ENCODE results near the gene SPEM3. TPM values are rescaled to one million over a fixed set of nuclear protein-coding genes. Genes with fewer than 3 reads are reported as not detected.

SPEM3 gene
- total RNA-seq, 4 donors from 2014 or later = not detected

Other genes starting within 250 kb of the SPEM3 start
- gene ASGR1, start 249.5 kb upstream of the SPEM3 start, total RNA-seq = 1 to 10 TPM in 3 of 4 donors, under 1 TPM in 1; 0.56 to 2.5 (median 1.4) TPM
- gene DLG4, start 209.0 kb upstream of the SPEM3 start, total RNA-seq = 10 to 100 TPM in 3 of 4 donors, 1 to 10 TPM in 1; 8.7 to 12.5 (median 11.6) TPM
- gene ACADVL, start 208.9 kb upstream of the SPEM3 start, total RNA-seq = 100 to 1,000 TPM; 677 to 996 (median 722) TPM
- gene DVL2, start 194.3 kb upstream of the SPEM3 start, total RNA-seq = 10 to 100 TPM; 22.7 to 41.6 (median 23.6) TPM
- gene PHF23, start 189.4 kb upstream of the SPEM3 start, total RNA-seq = 10 to 100 TPM; 22.1 to 43.8 (median 28.9) TPM
- gene GABARAP, start 186.4 kb upstream of the SPEM3 start, total RNA-seq = 100 to 1,000 TPM; 316 to 526 (median 376) TPM
- gene CTDNEP1, start 177.1 kb upstream of the SPEM3 start, total RNA-seq = 10 to 100 TPM; 47.9 to 66.2 (median 61.8) TPM
- 10 to 100 TPM; 25.9 to 34.5 (median 30.1) TPM for gene ELP5, start 176.6 kb upstream of the SPEM3 start, total RNA-seq
- 1 to 10 TPM; 3.0 to 9.0 (median 7.4) TPM for gene CLDN7, start 166.4 kb upstream of the SPEM3 start, total RNA-seq
- 10 to 100 TPM in 3 of 4 donors, 1 to 10 TPM in 1; 8.9 to 29.2 (median 12.1) TPM for gene SLC2A4, start 147.1 kb upstream of the SPEM3 start, total RNA-seq
- 1 to 10 TPM in 3 of 4 donors, under 1 TPM in 1; 0.65 to 3.3 (median 1.5) TPM for gene YBX2, start 134.2 kb upstream of the SPEM3 start, total RNA-seq
- gene EIF5A, start 121.2 kb upstream of the SPEM3 start, total RNA-seq = 100 to 1,000 TPM; 127 to 408 (median 282) TPM
- 10 to 100 TPM; 49.6 to 91.3 (median 75.9) TPM for gene GPS2, start 113.5 kb upstream of the SPEM3 start, total RNA-seq
- 10 to 100 TPM; 10.4 to 16.1 (median 11.5) TPM for gene NEURL4, start 99.5 kb upstream of the SPEM3 start, total RNA-seq
- gene ACAP1, start 92.3 kb upstream of the SPEM3 start, total RNA-seq = 10 to 100 TPM in 1 of 4 donors, 1 to 10 TPM in 3; 3.3 to 13.1 (median 8.1) TPM
- gene KCTD11, start 76.7 kb upstream of the SPEM3 start, total RNA-seq = 1 to 10 TPM; 6.7 to 9.9 (median 8.4) TPM
- not detected for gene TMEM95, start 73.7 kb upstream of the SPEM3 start, total RNA-seq
- 10 to 100 TPM in 1 of 4 donors, 1 to 10 TPM in 2, under 1 TPM in 1; 0.95 to 13.5 (median 5.2) TPM for gene TNK1, start 47.8 kb upstream of the SPEM3 start, total RNA-seq
- gene PLSCR3, start 34.3 kb upstream of the SPEM3 start, total RNA-seq = 10 to 100 TPM; 11.1 to 16.9 (median 16.6) TPM
- gene TMEM256, start 24.8 kb upstream of the SPEM3 start, total RNA-seq = 10 to 100 TPM; 45.8 to 98.2 (median 83.2) TPM
- gene NLGN2, start 21.0 kb upstream of the SPEM3 start, total RNA-seq = 1 to 10 TPM; 6.1 to 8.8 (median 8.1) TPM
- gene SPEM1, start 8.5 kb upstream of the SPEM3 start, total RNA-seq = not detected
- not detected for gene SPEM2, start 3.2 kb upstream of the SPEM3 start, total RNA-seq
- gene TMEM102, start 6.6 kb downstream of the SPEM3 start, total RNA-seq = 1 to 10 TPM; 4.7 to 8.4 (median 5.1) TPM
- gene FGF11, start 10.7 kb downstream of the SPEM3 start, total RNA-seq = 1 to 10 TPM in 3 of 4 donors, under 1 TPM in 1; 0.72 to 1.9 (median 1.7) TPM
- gene CHRNB1, start 16.2 kb downstream of the SPEM3 start, total RNA-seq = 10 to 100 TPM in 1 of 4 donors, 1 to 10 TPM in 3; 3.0 to 10.9 (median 7.4) TPM
- gene ZBTB4, start 50.8 kb downstream of the SPEM3 start, total RNA-seq = 10 to 100 TPM; 27.5 to 57.9 (median 38.5) TPM
- not detected for gene SLC35G6, start 52.6 kb downstream of the SPEM3 start, total RNA-seq
- 10 to 100 TPM; 57.1 to 99.2 (median 77.1) TPM for gene POLR2A, start 55.5 kb downstream of the SPEM3 start, total RNA-seq
- gene TNFSF12, start 120.2 kb downstream of the SPEM3 start, total RNA-seq = 10 to 100 TPM; 29.2 to 64.5 (median 41.5) TPM
- 10 to 100 TPM; 24.5 to 70.9 (median 48.3) TPM for gene TNFSF13, start 129.9 kb downstream of the SPEM3 start, total RNA-seq
- 10 to 100 TPM; 48.9 to 66.7 (median 59.0) TPM for gene SENP3, start 133.1 kb downstream of the SPEM3 start, total RNA-seq
- gene CD68, start 150.8 kb downstream of the SPEM3 start, total RNA-seq = 100 to 1,000 TPM in 3 of 4 donors, 10 to 100 TPM in 1; 99.1 to 321 (median 191) TPM
- gene MPDU1, start 155.0 kb downstream of the SPEM3 start, total RNA-seq = 100 to 1,000 TPM in 3 of 4 donors, 10 to 100 TPM in 1; 86.5 to 144 (median 122) TPM
- gene SOX15, start 161.2 kb downstream of the SPEM3 start, total RNA-seq = under 1 TPM in 3 of 4 donors, not detected in 1; 0.56 to 0.95 (median 0.72) TPM
- 10 to 100 TPM; 17.8 to 30.3 (median 22.7) TPM for gene FXR2, start 186.0 kb downstream of the SPEM3 start, total RNA-seq
- 10 to 100 TPM; 55.5 to 81.3 (median 66.2) TPM for gene SAT2, start 199.0 kb downstream of the SPEM3 start, total RNA-seq
- 1 to 10 TPM in 1 of 4 donors, under 1 TPM in 1, not detected in 2; 0.37 to 2.5 TPM for gene SHBG, start 201.3 kb downstream of the SPEM3 start, total RNA-seq
- gene ATP1B2, start 222.1 kb downstream of the SPEM3 start, total RNA-seq = 1 to 10 TPM in 1 of 4 donors, under 1 TPM in 2, not detected in 1; 0.28 to 1.4 (median 0.48) TPM

Data from omental fat pad (tissue), 4 donors.